B cell (primary cell): ENCODE data around the gene XPNPEP2.

Experiments
- CTCF ChIP-seq: fragments of 200-600 bp; IDR thresholded peaks from one replicate; pipeline ENCODE4 v1.8.0; 2022; ENCODE audit warnings: antibody characterized with exemption, mild to moderate bottlenecking
- EZH2 ChIP-seq: IDR thresholded peaks from 2 replicates; pipeline ENCODE4 v1.6.1; 2012; ENCODE audit warnings: borderline replicate concordance, low read depth, mild to moderate bottlenecking, moderate library complexity, low read length; ENCODE audit not compliant: insufficient read depth, poor library complexity, severe bottlenecking

- TF ChIP-seq CTCF (no peak), EZH2 (no peak)
These were observed 33.3 kb upstream of the XPNPEP2 start for GRCh38 chrX:129705377-129705925.
